Peyer's patch (tissue), 4 donors: ENCODE data around the gene KRTAP10-1. TPM values are rescaled to one million over a fixed set of nuclear protein-coding genes. Genes with fewer than 3 reads are reported as not detected.

Source experiments
- DNase-seq, 3 donors: peaks; one replicate each; pipeline ENCODE4 v3.0.0-alpha.2; 2017 to 2019
- H3K27ac ChIP-seq, 4 donors: fragments of 200-600 bp; sonication (generic); one replicate each; pipeline ENCODE4 v1.5.1; 2016 to 2019
- H3K27me3 ChIP-seq, 2 donors: fragments of 200-600 bp; sonication (generic); one replicate each; pipeline ENCODE4 v1.5.1; 2019
- H3K36me3 ChIP-seq, 3 donors: fragments of 200-600 bp; sonication (generic); one replicate each; pipeline ENCODE4 v1.5.1; 2016 to 2019
- H3K4me1 ChIP-seq, 4 donors: fragments of 200-600 bp; sonication (generic); one replicate each; pipeline ENCODE4 v1.5.1; 2016 to 2019
- H3K4me3 ChIP-seq, 4 donors: fragments of 200-600 bp; sonication (generic); 1 replicate in 3 of 4; 2 replicates in 1 of 4; pipeline ENCODE4 v1.5.1; 2016 to 2019; ENCODE audit warnings: mild to moderate bottlenecking in 1 of 4
- H3K9me3 ChIP-seq, 4 donors: fragments of 200-600 bp; sonication (generic); one replicate each; pipeline ENCODE4 v1.5.1; 2016 to 2019; ENCODE audit warnings: mild to moderate bottlenecking in 1 of 4
- POLR2A ChIP-seq, 2 donors: fragments of 450-650 bp; IDR thresholded peaks; one replicate each; pipeline ENCODE4 v1.5.1; 2017; ENCODE audit warnings: antibody characterized with exemption in 2 of 2, mild to moderate bottlenecking in 2 of 2, moderate library complexity in 2 of 2
- total RNA-seq, 4 donors: library from RNA; depleted of rRNA; stranded (reverse); fragments of >200 nt; gene quantifications; one replicate each; pipeline ENCODE4 v1.1.0, GENCODE V29; 2016
- TF ChIP-seq, protein P1 (sequence below), 6 experiments: fragments of 450-650 bp in 4 of 6; fragments of 200-600 bp in 2 of 6; sonication (generic) in 1 of 6; IDR thresholded peaks; one replicate each; pipeline ENCODE4 v1.5.1; 2017 to 2019; ENCODE audit warnings: antibody characterized with exemption in 6 of 6, mild to moderate bottlenecking in 3 of 6, moderate library complexity in 1 of 6

KRTAP10-1 gene
- total RNA-seq, 4 donors from 2014 or later = not detected

DNA sequence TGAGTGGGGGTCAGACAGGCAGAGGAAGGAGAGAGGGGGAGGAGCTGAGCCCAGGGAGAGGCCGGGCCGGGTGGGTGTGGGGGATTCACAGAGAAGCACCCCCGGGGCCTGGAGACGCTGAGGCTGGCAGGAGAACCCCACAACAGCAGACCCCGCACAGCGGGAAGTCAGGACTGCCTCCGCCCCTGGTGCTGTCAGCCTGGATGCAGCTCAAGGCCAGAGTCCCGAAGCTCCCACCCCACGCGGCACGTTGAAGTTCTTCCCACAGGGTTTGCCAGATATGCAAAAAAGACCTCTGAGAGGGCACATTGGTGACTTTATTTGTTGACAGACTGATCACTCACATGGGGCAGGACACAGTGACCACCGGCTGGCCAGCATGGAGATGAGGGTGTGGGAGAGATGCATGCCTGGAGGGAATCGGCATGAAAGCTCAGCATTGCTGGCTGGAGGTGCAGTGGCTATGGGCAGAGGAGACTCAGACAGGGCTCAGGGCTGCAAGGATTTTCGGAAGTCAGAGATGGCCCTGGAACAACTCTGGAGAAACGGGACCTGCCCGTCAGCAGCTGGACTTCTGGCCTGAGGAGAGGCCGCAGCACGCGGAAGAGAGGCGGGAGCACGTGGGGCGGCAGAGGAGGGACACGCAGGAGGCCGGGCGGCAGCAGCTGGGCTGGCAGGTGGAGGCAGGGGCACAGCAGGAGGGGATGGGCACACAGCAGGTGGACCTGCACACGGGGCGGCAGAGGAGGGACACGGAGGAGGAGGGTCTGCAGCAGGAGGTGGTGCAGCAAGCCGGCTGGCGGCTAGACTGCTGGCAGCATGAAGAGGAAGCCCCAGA lies 17.7 kb upstream of the KRTAP10-1 start:
- peak in 1 of 3 donors; percentile 9 for DNase-seq
- Histone ChIP-seq H3K27ac (no peak overlapping the region), H3K36me3 (no peaks in the 10 kb centered on the region), H3K9me3 (no peaks in the 10 kb centered on the region), H3K4me3 (no peak overlapping the region), H3K27me3 (no peaks in the 10 kb centered on the region), H3K4me1 (no peaks in the 10 kb centered on the region)
- no peak for TF ChIP-seq POLR2A (IDR thresholded peaks at IDR 0.05)
- TF ChIP-seq, protein P1, sequence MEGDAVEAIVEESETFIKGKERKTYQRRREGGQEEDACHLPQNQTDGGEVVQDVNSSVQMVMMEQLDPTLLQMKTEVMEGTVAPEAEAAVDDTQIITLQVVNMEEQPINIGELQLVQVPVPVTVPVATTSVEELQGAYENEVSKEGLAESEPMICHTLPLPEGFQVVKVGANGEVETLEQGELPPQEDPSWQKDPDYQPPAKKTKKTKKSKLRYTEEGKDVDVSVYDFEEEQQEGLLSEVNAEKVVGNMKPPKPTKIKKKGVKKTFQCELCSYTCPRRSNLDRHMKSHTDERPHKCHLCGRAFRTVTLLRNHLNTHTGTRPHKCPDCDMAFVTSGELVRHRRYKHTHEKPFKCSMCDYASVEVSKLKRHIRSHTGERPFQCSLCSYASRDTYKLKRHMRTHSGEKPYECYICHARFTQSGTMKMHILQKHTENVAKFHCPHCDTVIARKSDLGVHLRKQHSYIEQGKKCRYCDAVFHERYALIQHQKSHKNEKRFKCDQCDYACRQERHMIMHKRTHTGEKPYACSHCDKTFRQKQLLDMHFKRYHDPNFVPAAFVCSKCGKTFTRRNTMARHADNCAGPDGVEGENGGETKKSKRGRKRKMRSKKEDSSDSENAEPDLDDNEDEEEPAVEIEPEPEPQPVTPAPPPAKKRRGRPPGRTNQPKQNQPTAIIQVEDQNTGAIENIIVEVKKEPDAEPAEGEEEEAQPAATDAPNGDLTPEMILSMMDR (IDR thresholded peaks at IDR 0.05) = no peak

DNA sequence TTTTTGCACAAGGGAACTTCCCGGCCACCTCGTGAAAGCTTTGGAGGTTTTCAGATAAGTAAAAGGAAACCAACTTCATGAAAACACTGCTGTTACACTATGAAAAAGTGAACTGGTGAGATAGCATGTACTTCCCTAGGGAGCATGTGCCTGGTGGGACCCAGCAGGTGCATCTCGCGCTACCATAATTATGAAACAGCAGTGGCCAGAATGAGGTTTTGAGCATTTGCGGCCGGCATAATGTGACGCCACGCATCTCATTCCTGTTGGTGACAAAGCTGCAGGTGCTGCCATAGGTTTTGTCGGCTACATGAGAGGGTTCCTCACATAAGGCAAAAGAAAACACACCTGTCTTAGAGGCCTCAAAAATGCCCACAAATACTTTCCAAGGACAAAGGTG lies 16.9 kb upstream of the KRTAP10-1 start:
- H3K36me3 ChIP-seq = no peaks in the 10 kb centered on the region
- H3K9me3 ChIP-seq = no peaks in the 10 kb centered on the region
- H3K27me3 ChIP-seq = no peaks in the 10 kb centered on the region
- H3K4me1 ChIP-seq = no peaks in the 10 kb centered on the region
- H3K4me3 ChIP-seq = no peak overlapping the region
- no peak for TF ChIP-seq POLR2A (IDR thresholded peaks at IDR 0.05)
- TF ChIP-seq, protein P1 (IDR thresholded peaks at IDR 0.05) = no peak
- H3K27ac ChIP-seq = no peak overlapping the region
- peak in 1 of 3 donors; percentile 6 for DNase-seq

DNA sequence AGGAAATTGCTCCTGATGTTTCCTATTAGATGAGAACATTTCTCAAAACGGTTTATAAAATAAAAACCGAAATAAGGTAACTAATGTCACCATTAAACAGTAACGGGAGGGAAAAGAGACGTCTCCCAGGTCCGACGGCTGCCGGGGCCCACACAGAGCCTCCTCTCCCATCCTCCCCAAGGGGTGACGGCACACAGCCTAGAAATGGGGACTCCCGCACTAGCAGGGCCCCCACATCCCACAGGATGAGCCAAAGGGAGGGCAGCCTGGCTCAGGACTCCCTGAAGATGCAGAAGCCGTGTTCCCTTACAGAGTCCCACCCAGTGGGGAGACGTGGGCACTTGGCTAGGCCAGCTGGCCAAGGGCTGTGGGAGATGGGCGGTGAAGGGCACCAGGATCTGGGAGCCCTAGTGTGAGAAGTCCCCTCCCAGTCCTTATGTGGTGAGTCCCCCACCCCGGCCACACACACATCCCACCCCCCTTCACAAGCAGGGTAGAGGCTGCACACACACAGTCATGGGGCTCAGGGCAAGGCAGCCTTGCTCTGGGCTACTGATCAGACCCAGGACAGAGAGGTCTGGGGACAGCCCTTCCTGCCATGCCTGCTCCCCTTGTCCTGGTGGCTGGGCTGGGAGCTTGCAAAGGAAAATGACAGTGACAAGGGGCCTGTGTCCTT lies 15.3 kb upstream of the KRTAP10-1 start:
- Histone ChIP-seq H3K9me3 (no peaks in the 10 kb centered on the region), H3K27me3 (no peaks in the 10 kb centered on the region), H3K36me3 (no peaks in the 10 kb centered on the region), H3K4me1 (no peaks in the 10 kb centered on the region), H3K4me3 (no peak overlapping the region), H3K27ac (no peak overlapping the region)
- peak in 1 of 3 donors; percentile 12 for DNase-seq
- TF ChIP-seq POLR2A (IDR thresholded peaks at IDR 0.05) = no peak
- TF ChIP-seq, protein P1 (IDR thresholded peaks at IDR 0.05) = no peak

DNA sequence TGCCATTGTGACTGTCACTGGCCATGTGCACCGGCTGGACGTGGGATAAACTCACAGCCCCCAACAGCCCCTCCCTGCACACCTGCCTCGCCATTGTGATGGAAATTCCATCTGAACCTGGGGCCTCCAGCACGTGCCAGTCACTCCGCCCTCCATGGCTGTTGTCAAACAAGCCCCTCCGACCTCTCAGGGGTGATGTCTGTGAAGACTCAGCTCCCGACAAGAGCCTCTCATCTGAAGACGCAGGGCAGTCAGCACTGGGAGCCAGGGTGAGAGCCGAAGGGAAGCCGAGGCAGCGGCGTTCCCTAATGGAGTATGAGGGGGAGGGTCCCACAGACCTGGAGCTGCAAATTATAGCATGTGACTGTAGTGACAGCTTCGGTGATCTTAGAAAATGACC lies 12.7 kb upstream of the KRTAP10-1 start:
- no peaks in the 10 kb centered on the region for H3K9me3 ChIP-seq
- no peak overlapping the region for H3K4me3 ChIP-seq
- H3K4me1 ChIP-seq = no peaks in the 10 kb centered on the region
- DNase-seq = peak in 2 of 3 donors; percentile 7 to 32
- H3K27ac ChIP-seq = no peak overlapping the region
- H3K36me3 ChIP-seq = no peaks in the 10 kb centered on the region
- H3K27me3 ChIP-seq = no peaks in the 10 kb centered on the region
- no peak for TF ChIP-seq POLR2A (IDR thresholded peaks at IDR 0.05)
- TF ChIP-seq, protein P1 (IDR thresholded peaks at IDR 0.05) = no peak

DNA sequence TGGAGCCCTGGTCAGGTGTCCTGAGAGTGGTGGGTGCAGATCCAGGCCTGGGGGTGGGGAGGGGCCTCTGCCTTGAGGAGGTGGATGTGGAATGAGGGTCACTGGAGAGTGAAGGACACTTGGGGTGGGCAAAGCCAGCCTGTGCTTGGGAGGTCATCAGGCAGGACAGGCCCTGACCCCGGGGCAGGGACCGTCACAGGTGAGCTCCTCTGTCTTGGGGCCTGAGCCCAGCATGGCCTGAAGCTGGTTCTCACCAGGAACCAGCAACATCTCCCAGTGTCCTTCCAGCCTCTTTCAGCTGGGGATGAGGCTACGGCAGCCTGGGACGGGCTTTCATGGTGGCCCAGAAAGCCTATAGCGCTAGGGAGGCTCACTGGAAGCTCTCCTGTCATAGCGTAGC lies 12.1 kb upstream of the KRTAP10-1 start:
- TF ChIP-seq, protein P1 (IDR thresholded peaks at IDR 0.05) = no peak
- no peak for TF ChIP-seq POLR2A (IDR thresholded peaks at IDR 0.05)
- Histone ChIP-seq H3K4me3 (no peak overlapping the region), H3K9me3 (no peaks in the 10 kb centered on the region), H3K36me3 (no peaks in the 10 kb centered on the region), H3K4me1 (no peaks in the 10 kb centered on the region), H3K27me3 (no peaks in the 10 kb centered on the region), H3K27ac (no peak overlapping the region)
- DNase-seq = peak in 2 of 3 donors; percentile 2 to 14
